ENCODE results near the gene MRTFA.

GRCh38 chr22:40654522-40655167 lies 18.1 kb upstream of the MRTFA start:
- peak in 1 of 3 experiments; percentile 9; a peak in 1 of 6 replicates for TF ChIP-seq CTCF (IDR thresholded peaks at IDR 0.05 in 2 of 3, conservative IDR thresholded peaks at IDR 0.05 in 1 of 3; ENCODE audit: insufficient read depth in 2 of 3, low read depth in 1 of 3, low read length in 3 of 3)
- TF ChIP-seq EP300 (IDR thresholded peaks at IDR 0.05; ENCODE audit: low read length) = no peak
